WTC11 (cell line): ENCODE results near the gene C1orf35. TPM values are rescaled to one million over a fixed set of nuclear protein-coding genes. Genes with fewer than 3 reads are reported as not detected.

ENCODE experiments used
- ATF3 ChIP-seq: sonication (generic); formaldehyde crosslinking; conservative IDR thresholded peaks from 2 replicates; pipeline ENCODE4 v1.8.1; 2022; ENCODE audit warnings: mild to moderate bottlenecking, missing genetic modification reagents
- ATF6 ChIP-seq: sonication (generic); formaldehyde crosslinking; IDR thresholded peaks from 2 replicates; pipeline ENCODE4 v1.8.1; 2023; ENCODE audit warnings: mild to moderate bottlenecking, missing genetic modification reagents
- CREM ChIP-seq: sonication (generic); formaldehyde crosslinking; IDR thresholded peaks from 2 replicates; pipeline ENCODE4 v1.8.1; 2022; ENCODE audit warnings: mild to moderate bottlenecking, missing genetic modification reagents, moderate library complexity
- E2F1 ChIP-seq: sonication (generic); formaldehyde crosslinking; IDR thresholded peaks from 2 replicates; pipeline ENCODE4 v1.8.0; 2022; ENCODE audit warnings: mild to moderate bottlenecking, missing genetic modification reagents
- E2F5 ChIP-seq: sonication (generic); formaldehyde crosslinking; IDR thresholded peaks from 2 replicates; pipeline ENCODE4 v1.8.1; 2022; ENCODE audit warnings: mild to moderate bottlenecking, moderate library complexity, missing genetic modification reagents
- EMX1 ChIP-seq: fragments of 250-450 bp; sonication (Bioruptor Pico); IDR thresholded peaks from 2 replicates; pipeline ENCODE4 v1.8.0; 2021; ENCODE audit warnings: mild to moderate bottlenecking
- GRHL2 ChIP-seq: fragments of 250-450 bp; sonication (Bioruptor Pico); IDR thresholded peaks from 2 replicates; pipeline ENCODE4 v1.8.0; 2022; ENCODE audit warnings: mild to moderate bottlenecking, moderate library complexity; ENCODE audit not compliant: insufficient replicate concordance, severe bottlenecking
- NFATC4 ChIP-seq: fragments of 250-450 bp; sonication (Bioruptor Pico); IDR thresholded peaks from 2 replicates; pipeline ENCODE4 v1.9.0; 2021; ENCODE audit warnings: mild to moderate bottlenecking
- OVOL2 ChIP-seq: fragments of 250-450 bp; sonication (Bioruptor Pico); IDR thresholded peaks from 2 replicates; pipeline ENCODE4 v1.9.0; 2021; ENCODE audit warnings: mild to moderate bottlenecking, borderline replicate concordance
- RELA ChIP-seq: sonication (generic); formaldehyde crosslinking; IDR thresholded peaks from 2 replicates; pipeline ENCODE4 v1.8.1; 2022; ENCODE audit warnings: missing genetic modification reagents, mild to moderate bottlenecking, borderline replicate concordance
- ZNF219 ChIP-seq: sonication (generic); formaldehyde crosslinking; IDR thresholded peaks from 2 replicates; pipeline ENCODE4 v1.8.0; 2023; ENCODE audit warnings: missing genetic modification reagents, mild to moderate bottlenecking, borderline replicate concordance
- ZSCAN18 ChIP-seq: fragments of 250-450 bp; sonication (Bioruptor Pico); IDR thresholded peaks from 2 replicates; pipeline ENCODE4 v2.1.2; 2022; ENCODE audit warnings: mild to moderate bottlenecking, moderate library complexity
- total RNA-seq: library from RNA; stranded (reverse); gene quantifications from 3 replicates; pipeline ENCODE4 v1.2.3, GENCODE V29; 2021
- TF ChIP-seq, protein P1 (sequence below): fragments of 250-450 bp; sonication (Bioruptor Pico); IDR thresholded peaks from 2 replicates; pipeline ENCODE4 v1.9.0; 2021; ENCODE audit warnings: mild to moderate bottlenecking, borderline replicate concordance
- TF ChIP-seq, protein P2 (sequence below): sonication (generic); formaldehyde crosslinking; IDR thresholded peaks from 2 replicates; pipeline ENCODE4 v1.8.0; 2022; ENCODE audit warnings: mild to moderate bottlenecking, missing genetic modification reagents
- TF ChIP-seq, protein P3 (sequence below): sonication (generic); formaldehyde crosslinking; IDR thresholded peaks from 2 replicates; pipeline ENCODE4 v1.8.0; 2022; ENCODE audit warnings: missing genetic modification reagents
- TF ChIP-seq, protein P4 (sequence below): sonication (generic); formaldehyde crosslinking; IDR thresholded peaks from 2 replicates; pipeline ENCODE4 v1.8.1; 2023; ENCODE audit warnings: mild to moderate bottlenecking, missing genetic modification reagents, borderline replicate concordance

C1orf35 gene
- total RNA-seq, 1 experiment from 2014 or later = 33.8 TPM

GRCh38 chr1:228102791-228103620 is at the start of gene C1orf35 (continued):
- TF ChIP-seq, protein P1, sequence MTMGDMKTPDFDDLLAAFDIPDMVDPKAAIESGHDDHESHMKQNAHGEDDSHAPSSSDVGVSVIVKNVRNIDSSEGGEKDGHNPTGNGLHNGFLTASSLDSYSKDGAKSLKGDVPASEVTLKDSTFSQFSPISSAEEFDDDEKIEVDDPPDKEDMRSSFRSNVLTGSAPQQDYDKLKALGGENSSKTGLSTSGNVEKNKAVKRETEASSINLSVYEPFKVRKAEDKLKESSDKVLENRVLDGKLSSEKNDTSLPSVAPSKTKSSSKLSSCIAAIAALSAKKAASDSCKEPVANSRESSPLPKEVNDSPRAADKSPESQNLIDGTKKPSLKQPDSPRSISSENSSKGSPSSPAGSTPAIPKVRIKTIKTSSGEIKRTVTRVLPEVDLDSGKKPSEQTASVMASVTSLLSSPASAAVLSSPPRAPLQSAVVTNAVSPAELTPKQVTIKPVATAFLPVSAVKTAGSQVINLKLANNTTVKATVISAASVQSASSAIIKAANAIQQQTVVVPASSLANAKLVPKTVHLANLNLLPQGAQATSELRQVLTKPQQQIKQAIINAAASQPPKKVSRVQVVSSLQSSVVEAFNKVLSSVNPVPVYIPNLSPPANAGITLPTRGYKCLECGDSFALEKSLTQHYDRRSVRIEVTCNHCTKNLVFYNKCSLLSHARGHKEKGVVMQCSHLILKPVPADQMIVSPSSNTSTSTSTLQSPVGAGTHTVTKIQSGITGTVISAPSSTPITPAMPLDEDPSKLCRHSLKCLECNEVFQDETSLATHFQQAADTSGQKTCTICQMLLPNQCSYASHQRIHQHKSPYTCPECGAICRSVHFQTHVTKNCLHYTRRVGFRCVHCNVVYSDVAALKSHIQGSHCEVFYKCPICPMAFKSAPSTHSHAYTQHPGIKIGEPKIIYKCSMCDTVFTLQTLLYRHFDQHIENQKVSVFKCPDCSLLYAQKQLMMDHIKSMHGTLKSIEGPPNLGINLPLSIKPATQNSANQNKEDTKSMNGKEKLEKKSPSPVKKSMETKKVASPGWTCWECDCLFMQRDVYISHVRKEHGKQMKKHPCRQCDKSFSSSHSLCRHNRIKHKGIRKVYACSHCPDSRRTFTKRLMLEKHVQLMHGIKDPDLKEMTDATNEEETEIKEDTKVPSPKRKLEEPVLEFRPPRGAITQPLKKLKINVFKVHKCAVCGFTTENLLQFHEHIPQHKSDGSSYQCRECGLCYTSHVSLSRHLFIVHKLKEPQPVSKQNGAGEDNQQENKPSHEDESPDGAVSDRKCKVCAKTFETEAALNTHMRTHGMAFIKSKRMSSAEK (CRISPR knock-in tag) = no peak
- TF ChIP-seq OVOL2 (CRISPR knock-in tag) = no peak
- TF ChIP-seq RELA (CRISPR knock-in tag) = peak; percentile 51; the same call in 1 of the 2 replicates
- no peak for TF ChIP-seq ZNF219 (CRISPR knock-in tag)
- TF ChIP-seq, protein P2, sequence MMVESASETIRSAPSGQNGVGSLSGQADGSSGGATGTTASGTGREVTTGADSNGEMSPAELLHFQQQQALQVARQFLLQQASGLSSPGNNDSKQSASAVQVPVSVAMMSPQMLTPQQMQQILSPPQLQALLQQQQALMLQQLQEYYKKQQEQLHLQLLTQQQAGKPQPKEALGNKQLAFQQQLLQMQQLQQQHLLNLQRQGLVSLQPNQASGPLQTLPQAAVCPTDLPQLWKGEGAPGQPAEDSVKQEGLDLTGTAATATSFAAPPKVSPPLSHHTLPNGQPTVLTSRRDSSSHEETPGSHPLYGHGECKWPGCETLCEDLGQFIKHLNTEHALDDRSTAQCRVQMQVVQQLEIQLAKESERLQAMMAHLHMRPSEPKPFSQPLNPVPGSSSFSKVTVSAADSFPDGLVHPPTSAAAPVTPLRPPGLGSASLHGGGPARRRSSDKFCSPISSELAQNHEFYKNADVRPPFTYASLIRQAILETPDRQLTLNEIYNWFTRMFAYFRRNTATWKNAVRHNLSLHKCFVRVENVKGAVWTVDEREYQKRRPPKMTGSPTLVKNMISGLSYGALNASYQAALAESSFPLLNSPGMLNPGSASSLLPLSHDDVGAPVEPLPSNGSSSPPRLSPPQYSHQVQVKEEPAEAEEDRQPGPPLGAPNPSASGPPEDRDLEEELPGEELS = peak; percentile 85
- no peak for TF ChIP-seq ATF3 (CRISPR knock-in tag)
- TF ChIP-seq E2F1 (CRISPR knock-in tag) = no peak
- peak; percentile 100 for TF ChIP-seq CREM (CRISPR knock-in tag)
- peak; percentile 99 for TF ChIP-seq E2F5 (CRISPR knock-in tag)
- TF ChIP-seq, protein P3, sequence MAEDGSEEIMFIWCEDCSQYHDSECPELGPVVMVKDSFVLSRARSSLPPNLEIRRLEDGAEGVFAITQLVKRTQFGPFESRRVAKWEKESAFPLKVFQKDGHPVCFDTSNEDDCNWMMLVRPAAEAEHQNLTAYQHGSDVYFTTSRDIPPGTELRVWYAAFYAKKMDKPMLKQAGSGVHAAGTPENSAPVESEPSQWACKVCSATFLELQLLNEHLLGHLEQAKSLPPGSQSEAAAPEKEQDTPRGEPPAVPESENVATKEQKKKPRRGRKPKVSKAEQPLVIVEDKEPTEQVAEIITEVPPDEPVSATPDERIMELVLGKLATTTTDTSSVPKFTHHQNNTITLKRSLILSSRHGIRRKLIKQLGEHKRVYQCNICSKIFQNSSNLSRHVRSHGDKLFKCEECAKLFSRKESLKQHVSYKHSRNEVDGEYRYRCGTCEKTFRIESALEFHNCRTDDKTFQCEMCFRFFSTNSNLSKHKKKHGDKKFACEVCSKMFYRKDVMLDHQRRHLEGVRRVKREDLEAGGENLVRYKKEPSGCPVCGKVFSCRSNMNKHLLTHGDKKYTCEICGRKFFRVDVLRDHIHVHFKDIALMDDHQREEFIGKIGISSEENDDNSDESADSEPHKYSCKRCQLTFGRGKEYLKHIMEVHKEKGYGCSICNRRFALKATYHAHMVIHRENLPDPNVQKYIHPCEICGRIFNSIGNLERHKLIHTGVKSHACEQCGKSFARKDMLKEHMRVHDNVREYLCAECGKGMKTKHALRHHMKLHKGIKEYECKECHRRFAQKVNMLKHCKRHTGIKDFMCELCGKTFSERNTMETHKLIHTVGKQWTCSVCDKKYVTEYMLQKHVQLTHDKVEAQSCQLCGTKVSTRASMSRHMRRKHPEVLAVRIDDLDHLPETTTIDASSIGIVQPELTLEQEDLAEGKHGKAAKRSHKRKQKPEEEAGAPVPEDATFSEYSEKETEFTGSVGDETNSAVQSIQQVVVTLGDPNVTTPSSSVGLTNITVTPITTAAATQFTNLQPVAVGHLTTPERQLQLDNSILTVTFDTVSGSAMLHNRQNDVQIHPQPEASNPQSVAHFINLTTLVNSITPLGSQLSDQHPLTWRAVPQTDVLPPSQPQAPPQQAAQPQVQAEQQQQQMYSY (CRISPR knock-in tag) = no peak
- TF ChIP-seq ATF6 (CRISPR knock-in tag) = no peak
- TF ChIP-seq EMX1 (CRISPR knock-in tag) = no peak
- no peak for TF ChIP-seq NFATC4
- TF ChIP-seq GRHL2 (CRISPR knock-in tag) = no peak
- TF ChIP-seq, protein P4, sequence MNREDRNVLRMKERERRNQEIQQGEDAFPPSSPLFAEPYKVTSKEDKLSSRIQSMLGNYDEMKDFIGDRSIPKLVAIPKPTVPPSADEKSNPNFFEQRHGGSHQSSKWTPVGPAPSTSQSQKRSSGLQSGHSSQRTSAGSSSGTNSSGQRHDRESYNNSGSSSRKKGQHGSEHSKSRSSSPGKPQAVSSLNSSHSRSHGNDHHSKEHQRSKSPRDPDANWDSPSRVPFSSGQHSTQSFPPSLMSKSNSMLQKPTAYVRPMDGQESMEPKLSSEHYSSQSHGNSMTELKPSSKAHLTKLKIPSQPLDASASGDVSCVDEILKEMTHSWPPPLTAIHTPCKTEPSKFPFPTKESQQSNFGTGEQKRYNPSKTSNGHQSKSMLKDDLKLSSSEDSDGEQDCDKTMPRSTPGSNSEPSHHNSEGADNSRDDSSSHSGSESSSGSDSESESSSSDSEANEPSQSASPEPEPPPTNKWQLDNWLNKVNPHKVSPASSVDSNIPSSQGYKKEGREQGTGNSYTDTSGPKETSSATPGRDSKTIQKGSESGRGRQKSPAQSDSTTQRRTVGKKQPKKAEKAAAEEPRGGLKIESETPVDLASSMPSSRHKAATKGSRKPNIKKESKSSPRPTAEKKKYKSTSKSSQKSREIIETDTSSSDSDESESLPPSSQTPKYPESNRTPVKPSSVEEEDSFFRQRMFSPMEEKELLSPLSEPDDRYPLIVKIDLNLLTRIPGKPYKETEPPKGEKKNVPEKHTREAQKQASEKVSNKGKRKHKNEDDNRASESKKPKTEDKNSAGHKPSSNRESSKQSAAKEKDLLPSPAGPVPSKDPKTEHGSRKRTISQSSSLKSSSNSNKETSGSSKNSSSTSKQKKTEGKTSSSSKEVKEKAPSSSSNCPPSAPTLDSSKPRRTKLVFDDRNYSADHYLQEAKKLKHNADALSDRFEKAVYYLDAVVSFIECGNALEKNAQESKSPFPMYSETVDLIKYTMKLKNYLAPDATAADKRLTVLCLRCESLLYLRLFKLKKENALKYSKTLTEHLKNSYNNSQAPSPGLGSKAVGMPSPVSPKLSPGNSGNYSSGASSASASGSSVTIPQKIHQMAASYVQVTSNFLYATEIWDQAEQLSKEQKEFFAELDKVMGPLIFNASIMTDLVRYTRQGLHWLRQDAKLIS (CRISPR knock-in tag) = peak; percentile 71; the same call in 1 of the 2 replicates
- TF ChIP-seq ZSCAN18 (CRISPR knock-in tag) = no peak
